Measurements from ENCODE around the gene HOXD1.

GRCh38 chr2:176172895-176173566 is 15.4 kb upstream of the HOXD1 start:
- TF ChIP-seq POLR2A (IDR thresholded peaks at IDR 0.05; ENCODE audit: low read length) = no peak
- TF ChIP-seq GATA1 (IDR thresholded peaks at IDR 0.05; ENCODE audit: low read depth, low read length) = no peak

Data from erythroblast (primary cell).